ENCODE results near the gene PPP6R2. TPM values are rescaled to one million over a fixed set of nuclear protein-coding genes. Genes with fewer than 3 reads are reported as not detected.

PPP6R2 gene
- polyA plus RNA-seq, 1 donor (not counting 4 experiments of a cell fraction or from before 2014, with no cell fraction given): 19.8 TPM

DNA sequence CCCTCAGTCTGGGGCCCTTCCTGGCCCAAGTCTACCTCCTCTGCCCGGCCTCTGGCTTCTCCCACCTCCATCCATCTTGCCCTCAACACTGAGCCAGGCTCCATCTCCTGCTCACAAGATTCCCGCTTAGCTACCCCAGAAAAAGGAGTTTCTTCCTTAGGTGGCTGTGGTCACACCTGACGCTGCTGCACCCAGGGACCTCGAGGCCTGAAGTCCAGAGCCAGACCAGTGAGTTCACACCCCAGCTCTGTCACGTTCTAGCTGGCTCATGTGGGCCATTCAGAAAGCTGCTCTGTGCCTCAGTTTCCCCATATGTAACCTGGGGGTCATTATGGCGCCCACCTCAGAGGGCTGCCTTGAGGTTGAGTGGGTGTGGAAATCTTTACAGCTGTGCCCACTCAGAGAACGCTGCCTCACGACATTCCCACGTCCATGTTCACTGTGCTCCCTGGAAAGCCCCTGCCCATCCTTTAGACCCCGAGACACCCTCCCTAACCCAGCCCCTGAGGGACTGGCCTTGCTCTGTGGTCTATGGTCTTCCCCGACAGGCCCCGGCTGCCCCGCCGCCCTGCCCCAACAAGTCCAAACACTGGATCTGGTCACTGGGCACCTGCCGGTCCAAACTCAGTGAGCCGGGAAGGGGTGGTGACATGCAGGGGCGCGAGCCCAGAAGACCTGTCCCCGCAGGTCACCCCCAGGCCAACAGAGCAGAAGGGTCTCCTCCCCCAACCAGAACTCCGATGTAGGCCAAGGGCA, 45.4 kb upstream of the PPP6R2 start:
- dilution Hi-C loops (cut with MboI; ENCODE audit: extremely low pct_ligation_motif_present, low sequenced_read_pairs): no loop called here
- Histone ChIP-seq H3K27ac (ENCODE audit: control insufficient read depth, insufficient read depth, low read length) (no peak overlapping the region), H3K36me3 (ENCODE audit: control insufficient read depth in 2 of 2, extremely low read depth in 1 of 2, insufficient read depth in 2 of 2, low read length in 2 of 2) (peaks cover 6 to 13% of the 10 kb centered on the region in 2 experiments), H3K4me1 (ENCODE audit: control insufficient read depth, extremely low read depth, insufficient read depth, low read length) (peaks cover 44% of the 10 kb centered on the region), H4K20me1 (ENCODE audit: control insufficient read depth, extremely low read depth, insufficient read depth, low read length) (peaks cover 15% of the 10 kb centered on the region), H3K27me3 (ENCODE audit: control insufficient read depth, extremely low read depth, insufficient read depth, low read length) (no peaks in the 10 kb centered on the region), H3K9me1 (ENCODE audit: control insufficient read depth, extremely low read depth, insufficient read depth, low read length) (peaks cover 5% of the 10 kb centered on the region), H3K79me2 (ENCODE audit: control insufficient read depth, insufficient read depth, low read length) (peaks cover 94% of the 10 kb centered on the region), H3K9me3 (ENCODE audit: control insufficient read depth, low read depth, low read length) (no peaks in the 10 kb centered on the region), H3K4me3 (ENCODE audit: control insufficient read depth in 2 of 3, extremely low read depth in 1 of 3, insufficient read depth in 2 of 3, low read depth in 1 of 3, low read length in 3 of 3) (no peak overlapping the region), H3K4me2 (ENCODE audit: control insufficient read depth, extremely low read depth, insufficient read depth, low read depth, low read length) (no peak overlapping the region), H2AFZ (ENCODE audit: control insufficient read depth, low read length) (no peak overlapping the region), H3K9ac (ENCODE audit: control insufficient read depth, extremely low read depth, insufficient read depth, low read length) (no peak overlapping the region)
- TF ChIP-seq CTCF (optimal IDR thresholded peaks at IDR 0.05 in 1 of 3, IDR thresholded peaks at IDR 0.05 in 1 of 3, conservative IDR thresholded peaks at IDR 0.05 in 1 of 3; ENCODE audit: extremely low read depth in 1 of 3, insufficient read depth in 2 of 3, low read length in 3 of 3): no peak
- no peak for TF ChIP-seq EZH2 (IDR thresholded peaks at IDR 0.05; ENCODE audit: low read length)
- FAIRE-seq (no peak), DNase-seq (ENCODE audit: low read depth, low spot score) (no peak)

DNA sequence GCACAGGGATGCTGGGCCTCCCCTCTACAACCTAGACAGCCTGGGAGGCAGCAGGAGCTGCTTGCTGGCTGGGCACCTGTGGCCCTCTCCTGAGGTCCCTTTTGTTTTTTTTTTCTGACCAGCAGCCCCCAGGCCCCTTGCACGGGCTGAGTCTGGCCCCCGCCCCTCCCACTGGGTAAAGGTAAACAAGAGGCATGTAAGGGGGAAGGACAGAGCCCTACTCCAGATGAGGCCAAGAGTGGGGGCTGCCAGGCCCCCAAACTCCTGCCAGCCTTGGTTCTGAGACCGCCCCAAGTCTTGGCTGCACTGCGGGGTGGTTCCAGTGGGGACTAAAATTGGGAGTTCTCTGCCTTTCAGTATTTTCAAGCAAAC, 44.9 kb upstream of the PPP6R2 start:
- no peak overlapping the region for H3K9ac ChIP-seq (ENCODE audit: control insufficient read depth, extremely low read depth, insufficient read depth, low read length)
- no peak overlapping the region for H2AFZ ChIP-seq (ENCODE audit: control insufficient read depth, low read length)
- H3K4me1 ChIP-seq (ENCODE audit: control insufficient read depth, extremely low read depth, insufficient read depth, low read length): peaks cover 44% of the 10 kb centered on the region
- no peaks in the 10 kb centered on the region for H3K27me3 ChIP-seq (ENCODE audit: control insufficient read depth, extremely low read depth, insufficient read depth, low read length)
- peaks cover 94% of the 10 kb centered on the region for H3K79me2 ChIP-seq (ENCODE audit: control insufficient read depth, insufficient read depth, low read length)
- DNase-seq (ENCODE audit: low read depth, low spot score) (no peak), FAIRE-seq (no peak)
- no peak overlapping the region for H3K4me3 ChIP-seq (ENCODE audit: control insufficient read depth in 2 of 3, extremely low read depth in 1 of 3, insufficient read depth in 2 of 3, low read depth in 1 of 3, low read length in 3 of 3)
- no peak overlapping the region for H3K4me2 ChIP-seq (ENCODE audit: control insufficient read depth, extremely low read depth, insufficient read depth, low read depth, low read length)
- peaks cover 6 to 11% of the 10 kb centered on the region in 2 experiments for H3K36me3 ChIP-seq (ENCODE audit: control insufficient read depth in 2 of 2, extremely low read depth in 1 of 2, insufficient read depth in 2 of 2, low read length in 2 of 2)
- no peaks in the 10 kb centered on the region for H3K9me3 ChIP-seq (ENCODE audit: control insufficient read depth, low read depth, low read length)
- H4K20me1 ChIP-seq (ENCODE audit: control insufficient read depth, extremely low read depth, insufficient read depth, low read length): peaks cover 15% of the 10 kb centered on the region
- H3K9me1 ChIP-seq (ENCODE audit: control insufficient read depth, extremely low read depth, insufficient read depth, low read length): peaks cover 5% of the 10 kb centered on the region
- no peak for TF ChIP-seq EZH2 (IDR thresholded peaks at IDR 0.05; ENCODE audit: low read length)
- no peak for TF ChIP-seq CTCF (optimal IDR thresholded peaks at IDR 0.05 in 1 of 3, IDR thresholded peaks at IDR 0.05 in 1 of 3, conservative IDR thresholded peaks at IDR 0.05 in 1 of 3; ENCODE audit: extremely low read depth in 1 of 3, insufficient read depth in 2 of 3, low read length in 3 of 3)
- dilution Hi-C loops (cut with MboI; ENCODE audit: extremely low pct_ligation_motif_present, low sequenced_read_pairs): no loop called here
- H3K27ac ChIP-seq (ENCODE audit: control insufficient read depth, insufficient read depth, low read length): no peak overlapping the region

Data from keratinocyte (primary cell).